Activated T-helper 1 cell treated with anti-CD3 and anti-CD28 coated beads, Interleukin-12 subunit alpha, Interleukin-12 subunit beta, Interleukin-2, Interleukin-4 antibody, amounts not matched to agents 30 ng/mL and 10 ng/mL and 1 ng/mL, durations not matched to agents 14 hours and 24 hours and 36 hours (primary cell): ENCODE measurements around the gene ITGB3BP. TPM values are rescaled to one million over a fixed set of nuclear protein-coding genes. Genes with fewer than 3 reads are reported as not detected.
"Not testable (repeated sequence)": the region's sequence is repeated elsewhere in the genome, so short reads cannot be mapped to it uniquely, and the experiment has no call there.

Source experiments
- DNase-seq: peaks from one replicate; pipeline ENCODE4 v3.0.0; 2021; ENCODE audit warnings: low spot score
- H3K27ac Mint-ChIP-seq: one replicate; pipeline ENCODE4 v1.8.0; 2021; ENCODE audit warnings: mild to moderate bottlenecking, mixed read lengths
- H3K27me3 Mint-ChIP-seq: one replicate; pipeline ENCODE4 v1.8.0; 2022; ENCODE audit warnings: mild to moderate bottlenecking, moderate library complexity, mixed read lengths; ENCODE audit not compliant: insufficient read depth
- H3K36me3 Mint-ChIP-seq: one replicate; pipeline ENCODE4 v1.8.0; 2021; ENCODE audit warnings: low read depth, mixed read lengths
- H3K4me1 Mint-ChIP-seq: one replicate; pipeline ENCODE4 v1.8.0; 2021; ENCODE audit warnings: low read depth, mixed read lengths
- H3K4me3 Mint-ChIP-seq: one replicate; pipeline ENCODE4 v1.8.0; 2021; ENCODE audit warnings: mild to moderate bottlenecking, moderate library complexity, mixed read lengths
- H3K9me3 Mint-ChIP-seq: one replicate; pipeline ENCODE4 v1.8.0; 2021; ENCODE audit warnings: mixed read lengths
- intact Hi-C: fragments of 100-400 bp; cut with micrococcal nuclease; formaldehyde crosslinking; loops from one replicate; pipeline ENCODE4 v1.15.1; 2024
- total RNA-seq: library from RNA; stranded (reverse); gene quantifications from 2 replicates; pipeline ENCODE4 v1.2.3, GENCODE V29; 2022

Gene ITGB3BP
- total RNA-seq, 1 donor from 2014 or later: 44.1 TPM

DNA sequence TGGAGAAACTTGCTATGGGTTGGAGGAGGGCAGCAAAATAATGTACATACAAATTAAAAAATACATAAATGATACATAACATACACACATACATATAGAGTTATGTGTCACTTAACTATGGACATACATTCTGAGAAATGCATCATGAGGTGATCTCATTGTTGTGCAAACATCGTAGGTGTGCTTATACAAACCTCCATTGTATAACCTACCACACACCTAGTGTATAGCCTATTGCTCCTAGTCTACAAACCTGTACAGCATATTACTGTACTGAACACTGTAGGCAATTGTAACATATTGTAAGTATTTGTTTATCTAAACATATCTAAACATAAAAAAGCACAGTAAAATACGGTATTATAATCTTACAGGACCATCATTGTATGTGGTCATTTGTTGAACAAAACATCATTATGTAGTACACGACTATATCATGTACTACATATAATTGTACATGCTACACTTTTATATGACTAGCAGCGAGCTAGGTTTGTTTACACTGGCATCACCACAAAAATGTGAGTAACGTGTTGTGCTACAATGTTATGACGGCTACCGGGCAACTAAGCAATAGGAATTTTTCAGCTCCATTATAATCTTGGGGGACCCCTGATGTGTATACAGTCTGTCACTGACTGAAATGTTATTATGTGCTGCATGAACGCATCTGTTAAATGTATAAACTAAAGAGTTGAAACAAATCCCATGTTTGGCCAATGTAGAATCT is 35.5 kb downstream of the ITGB3BP start:
- Mint-ChIP-seq H3K36me3 (peaks cover 10% of the 10 kb centered on the region), H3K4me3 (no peak overlapping the region), H3K27ac (no peak overlapping the region), H3K9me3 (no peaks in the 10 kb centered on the region), H3K27me3 (no peaks in the 10 kb centered on the region), H3K4me1 (no peaks in the 10 kb centered on the region)
- intact Hi-C loops: no loop called here
- no peak for DNase-seq

DNA sequence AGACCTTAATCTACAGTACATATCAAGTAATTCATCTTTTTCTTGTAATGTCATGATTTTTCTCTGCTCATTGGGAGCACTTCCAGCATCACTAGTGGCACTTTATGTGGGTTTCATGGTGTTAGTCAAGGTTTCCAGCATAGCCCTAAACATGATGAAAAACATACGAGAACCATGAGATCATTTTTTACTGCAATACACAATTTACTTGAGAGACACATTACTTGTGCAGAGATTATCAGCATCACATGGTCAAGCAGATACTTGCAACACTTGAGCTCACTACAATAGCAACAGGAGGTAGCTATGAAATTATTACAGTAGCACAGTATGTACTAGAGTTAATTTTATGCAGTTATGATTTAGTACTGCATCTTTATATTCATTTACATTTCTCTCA is 36.4 kb downstream of the ITGB3BP start:
- Mint-ChIP-seq H3K27ac (no peak overlapping the region), H3K4me3 (no peak overlapping the region), H3K36me3 (peaks cover 8% of the 10 kb centered on the region), H3K9me3 (no peaks in the 10 kb centered on the region), H3K27me3 (no peaks in the 10 kb centered on the region), H3K4me1 (no peaks in the 10 kb centered on the region)
- no peak for DNase-seq
- intact Hi-C loops: no loop called here

DNA sequence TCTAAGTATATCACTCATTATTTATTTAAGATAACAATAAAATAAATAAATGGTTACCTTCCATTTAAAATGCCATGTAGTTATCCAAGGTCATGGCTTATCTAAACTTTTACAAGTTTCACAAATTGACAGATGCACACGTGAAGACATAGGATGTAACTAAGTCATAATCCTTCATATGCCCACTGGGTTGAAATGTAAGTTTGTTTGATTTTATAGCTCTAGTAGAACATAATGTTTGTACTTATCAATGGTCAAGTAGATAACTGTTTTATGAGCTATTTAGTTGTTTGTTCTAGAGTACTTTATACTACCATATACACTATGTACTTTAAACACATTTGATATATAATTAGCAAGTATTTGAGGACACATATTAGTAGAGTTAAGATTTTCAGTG is 43.0 kb downstream of the ITGB3BP start:
- Mint-ChIP-seq H3K27me3 (no peaks in the 10 kb centered on the region), H3K27ac (no peak overlapping the region), H3K4me3 (no peak overlapping the region), H3K36me3 (peaks cover 7% of the 10 kb centered on the region), H3K4me1 (no peaks in the 10 kb centered on the region), H3K9me3 (no peaks in the 10 kb centered on the region)
- intact Hi-C loops: no loop called here
- no peak for DNase-seq

DNA sequence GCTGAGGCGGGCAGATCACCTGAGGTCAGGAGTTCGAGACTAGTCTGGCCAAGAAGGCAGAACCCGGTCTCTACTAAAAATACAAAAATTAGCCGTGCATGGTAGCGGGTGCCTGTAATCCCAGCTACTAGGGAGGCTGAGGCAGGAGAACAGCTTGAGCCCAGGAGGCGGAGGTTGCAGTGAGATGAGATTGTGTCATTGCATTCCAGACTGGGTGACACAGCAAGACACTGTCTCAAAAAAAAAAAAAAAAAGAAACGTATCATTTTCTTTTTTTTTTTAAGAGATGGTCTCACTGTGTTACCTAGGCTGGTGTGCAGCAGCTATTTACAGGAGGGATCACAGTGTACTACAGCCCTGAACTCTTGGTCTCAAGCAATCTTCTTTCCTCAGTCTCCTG is 47.3 kb downstream of the ITGB3BP start:
- H3K27ac Mint-ChIP-seq: no peak overlapping the region
- H3K4me3 Mint-ChIP-seq: no peak overlapping the region
- no peaks in the 10 kb centered on the region for H3K27me3 Mint-ChIP-seq
- intact Hi-C loops: no loop called here
- H3K4me1 Mint-ChIP-seq: no peaks in the 10 kb centered on the region
- no peak for DNase-seq
- peaks cover 2% of the 10 kb centered on the region for H3K9me3 Mint-ChIP-seq
- H3K36me3 Mint-ChIP-seq: peaks cover 10% of the 10 kb centered on the region

DNA sequence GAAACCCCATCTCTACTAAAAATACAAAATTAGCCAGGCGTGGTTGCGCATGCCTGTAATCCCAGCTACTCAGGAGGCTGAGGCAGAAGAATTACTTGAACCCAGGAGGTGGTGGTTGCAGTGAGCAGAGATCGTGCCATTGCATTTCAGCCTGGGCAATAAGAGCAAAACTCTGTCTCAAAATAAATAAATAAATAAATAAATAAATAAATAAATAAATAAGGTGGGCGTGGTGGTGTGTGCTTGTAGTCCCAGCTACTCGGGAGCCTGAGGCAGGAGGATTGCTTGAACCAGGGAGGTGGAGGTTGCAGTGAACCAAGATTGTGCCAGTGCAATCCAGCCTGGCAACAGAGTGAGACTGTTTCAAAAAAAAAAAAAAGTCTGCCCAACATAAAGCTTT is 54.3 kb downstream of the ITGB3BP start:
- DNase-seq, H3K27ac Mint-ChIP-seq, intact Hi-C loops, H3K4me1 Mint-ChIP-seq, H3K9me3 Mint-ChIP-seq, H3K4me3 Mint-ChIP-seq, H3K27me3 Mint-ChIP-seq, H3K36me3 Mint-ChIP-seq: not testable (repeated sequence)

DNA sequence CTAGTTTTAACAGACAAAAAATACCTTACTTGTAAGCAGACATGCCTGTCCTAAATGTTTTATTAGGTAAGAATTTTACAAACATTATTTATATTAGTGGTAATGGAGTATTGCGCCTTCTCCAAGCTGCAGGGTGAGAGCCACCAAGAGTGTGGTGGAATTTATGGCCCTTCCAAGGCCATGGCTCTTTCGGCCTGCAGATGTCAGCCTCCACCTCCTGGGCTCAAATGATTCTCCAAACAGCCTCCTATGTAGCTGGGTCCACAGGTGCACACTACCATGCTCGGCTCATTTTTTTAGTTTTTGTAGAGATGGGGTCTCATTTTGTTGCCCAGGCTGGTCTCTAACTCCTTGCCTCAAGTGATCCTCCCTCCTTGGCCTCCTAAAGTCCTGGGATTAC is 56.3 kb downstream of the ITGB3BP start:
- H3K36me3 Mint-ChIP-seq: peaks cover 12% of the 10 kb centered on the region
- H3K9me3 Mint-ChIP-seq: peaks cover 21% of the 10 kb centered on the region
- H3K27ac Mint-ChIP-seq: no peak overlapping the region
- no peak overlapping the region for H3K4me3 Mint-ChIP-seq
- peaks cover 6% of the 10 kb centered on the region for H3K4me1 Mint-ChIP-seq
- intact Hi-C loops: no loop called here
- DNase-seq: no peak
- H3K27me3 Mint-ChIP-seq: no peaks in the 10 kb centered on the region

DNA sequence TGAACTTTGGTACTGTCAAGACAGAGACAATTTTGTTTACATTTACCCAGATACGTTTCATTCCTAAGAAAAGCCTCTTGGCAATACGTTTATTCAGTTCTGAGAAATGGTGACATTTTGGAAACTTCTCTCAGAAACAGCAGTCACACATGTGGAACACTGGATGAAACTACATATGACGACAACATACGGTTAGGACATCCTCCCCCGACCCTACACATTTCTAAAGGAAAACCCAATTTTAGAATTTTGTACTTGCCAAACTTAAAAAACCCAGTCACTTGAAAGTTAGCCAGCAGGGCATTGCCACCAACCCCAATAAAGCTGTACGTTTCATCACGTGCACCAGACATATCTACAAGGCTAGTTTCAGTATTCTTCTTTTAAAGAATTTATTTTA is 56.8 kb downstream of the ITGB3BP start:
- Mint-ChIP-seq H3K9me3 (peaks cover 27% of the 10 kb centered on the region), H3K27ac (no peak overlapping the region), H3K27me3 (no peaks in the 10 kb centered on the region), H3K4me1 (peaks cover 6% of the 10 kb centered on the region), H3K4me3 (no peak overlapping the region), H3K36me3 (peaks cover 15% of the 10 kb centered on the region)
- intact Hi-C loops: no loop called here
- no peak for DNase-seq

DNA sequence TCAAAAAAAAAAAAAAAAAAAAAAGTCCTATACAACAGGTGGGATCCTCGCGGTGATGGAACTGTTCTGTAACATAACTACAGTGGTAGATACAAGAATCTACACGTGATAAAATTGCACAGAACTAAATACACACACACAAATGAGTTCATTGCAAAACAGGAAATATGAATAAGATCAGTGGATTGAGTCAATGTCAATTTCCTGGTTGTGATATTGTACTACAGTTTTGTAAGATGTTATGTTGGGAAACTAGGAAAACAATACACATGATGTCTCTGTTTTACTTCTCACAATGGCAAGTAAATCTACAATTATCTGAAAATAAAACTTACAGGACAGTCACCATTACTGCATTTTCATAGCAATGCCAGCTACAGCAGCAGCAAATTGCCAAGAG is 59.8 kb downstream of the ITGB3BP start:
- Mint-ChIP-seq H3K27me3 (no peaks in the 10 kb centered on the region), H3K27ac (no peak overlapping the region), H3K36me3 (peaks cover 16% of the 10 kb centered on the region), H3K4me1 (peaks cover 6% of the 10 kb centered on the region), H3K9me3 (peaks cover 19% of the 10 kb centered on the region), H3K4me3 (no peak overlapping the region)
- intact Hi-C loops: no loop called here
- no peak for DNase-seq

DNA sequence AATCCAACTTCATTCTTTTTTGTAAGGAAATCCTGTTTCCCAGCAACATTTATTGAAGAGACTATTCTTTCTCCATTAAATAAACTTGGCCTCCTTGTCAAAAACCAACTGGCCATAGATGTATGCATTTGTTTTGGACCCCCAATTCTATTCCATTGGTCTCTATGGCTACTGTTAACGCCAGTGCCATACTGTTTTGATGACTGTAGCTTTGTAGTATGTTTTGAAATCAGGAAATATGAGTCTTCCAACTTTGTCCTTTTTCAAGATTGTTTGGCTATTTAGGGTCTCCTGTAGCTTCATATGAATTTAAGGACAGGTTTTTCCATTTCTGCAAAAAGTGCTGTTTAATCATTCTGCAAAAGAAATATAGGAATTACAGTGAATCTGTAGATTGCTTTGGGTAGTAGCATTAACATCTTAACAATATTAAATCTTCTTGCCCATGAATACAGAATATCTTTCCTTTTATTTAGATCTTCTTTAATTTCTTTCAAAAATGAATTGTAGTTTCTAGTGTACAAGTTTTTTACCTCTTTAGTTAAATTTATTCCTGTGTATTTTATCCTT is 61.3 kb downstream of the ITGB3BP start:
- Mint-ChIP-seq H3K27ac (no peak overlapping the region), H3K4me3 (no peak overlapping the region), H3K9me3 (peaks cover 19% of the 10 kb centered on the region), H3K36me3 (peaks cover 18% of the 10 kb centered on the region), H3K4me1 (peaks cover 6% of the 10 kb centered on the region), H3K27me3 (no peaks in the 10 kb centered on the region)
- intact Hi-C loops: no loop called here
- no peak for DNase-seq

DNA sequence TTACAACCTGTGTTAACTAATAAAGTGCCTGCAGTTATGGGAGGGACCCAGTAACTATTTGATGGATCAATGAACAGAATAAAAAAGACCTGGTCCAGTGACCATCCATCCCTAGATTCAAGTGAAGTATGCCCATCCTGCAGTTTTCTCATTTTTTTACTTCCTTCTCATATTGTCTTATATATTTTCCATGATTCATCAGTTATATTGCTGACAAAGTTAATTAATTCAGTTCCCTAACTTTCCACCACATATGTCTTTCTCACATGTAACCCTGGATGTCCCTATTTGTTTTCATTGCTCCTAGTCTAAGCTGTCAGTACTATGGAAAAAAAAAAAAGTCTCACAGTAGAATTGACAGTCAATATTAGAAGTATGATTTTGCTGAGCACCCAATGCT is 64.3 kb downstream of the ITGB3BP start:
- Mint-ChIP-seq H3K4me3 (no peak overlapping the region), H3K4me1 (peaks cover 6% of the 10 kb centered on the region), H3K9me3 (peaks cover 19% of the 10 kb centered on the region), H3K36me3 (peaks cover 20% of the 10 kb centered on the region), H3K27ac (no peak overlapping the region), H3K27me3 (no peaks in the 10 kb centered on the region)
- intact Hi-C loops: no loop called here
- DNase-seq: no peak

DNA sequence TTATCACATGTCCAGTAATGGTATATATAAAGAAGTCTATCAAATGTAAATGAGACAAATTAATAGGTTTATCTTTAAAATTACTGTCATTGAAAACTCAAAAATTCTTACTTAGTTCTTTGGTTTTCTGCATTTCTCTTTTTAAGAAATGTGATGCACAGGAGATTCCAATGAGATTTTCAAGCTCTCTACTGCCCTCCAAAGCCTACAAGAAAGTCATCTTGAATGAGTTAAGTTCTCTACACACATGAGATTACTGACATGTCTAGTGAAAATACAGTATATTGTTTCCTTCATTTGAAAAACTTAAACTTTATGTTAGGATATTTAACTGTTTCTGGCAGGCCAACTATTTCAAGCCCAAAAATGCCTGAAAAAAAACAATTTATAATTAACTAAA is 68.8 kb downstream of the ITGB3BP start:
- intact Hi-C loops: no loop called here
- Mint-ChIP-seq H3K4me1 (no peaks in the 10 kb centered on the region), H3K36me3 (peaks cover 5% of the 10 kb centered on the region), H3K9me3 (no peaks in the 10 kb centered on the region), H3K4me3 (no peak overlapping the region), H3K27ac (no peak overlapping the region), H3K27me3 (no peaks in the 10 kb centered on the region)
- no peak for DNase-seq

DNA sequence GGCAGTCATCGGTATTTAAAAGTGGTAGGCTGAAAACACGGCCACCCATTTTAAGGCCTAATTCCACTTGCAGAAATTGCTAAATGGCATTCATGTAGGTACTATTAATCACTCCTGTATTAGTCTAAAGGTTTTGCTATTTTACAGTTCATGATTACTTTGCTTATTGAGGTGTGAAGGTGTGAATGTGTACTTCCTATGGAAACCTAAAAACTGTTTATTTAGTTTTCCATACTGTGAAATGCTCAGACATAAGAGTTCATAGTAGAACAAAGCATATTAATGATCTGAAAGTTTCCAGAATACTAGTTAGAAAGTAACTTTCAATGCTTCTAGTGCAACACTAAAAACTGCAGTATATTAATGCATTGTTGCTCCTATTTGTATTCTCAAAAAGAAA is 69.8 kb downstream of the ITGB3BP start:
- no peaks in the 10 kb centered on the region for H3K4me1 Mint-ChIP-seq
- intact Hi-C loops: no loop called here
- DNase-seq: no peak
- no peak overlapping the region for H3K27ac Mint-ChIP-seq
- H3K4me3 Mint-ChIP-seq: no peak overlapping the region
- H3K27me3 Mint-ChIP-seq: no peaks in the 10 kb centered on the region
- H3K36me3 Mint-ChIP-seq: peaks cover 6% of the 10 kb centered on the region
- no peaks in the 10 kb centered on the region for H3K9me3 Mint-ChIP-seq

DNA sequence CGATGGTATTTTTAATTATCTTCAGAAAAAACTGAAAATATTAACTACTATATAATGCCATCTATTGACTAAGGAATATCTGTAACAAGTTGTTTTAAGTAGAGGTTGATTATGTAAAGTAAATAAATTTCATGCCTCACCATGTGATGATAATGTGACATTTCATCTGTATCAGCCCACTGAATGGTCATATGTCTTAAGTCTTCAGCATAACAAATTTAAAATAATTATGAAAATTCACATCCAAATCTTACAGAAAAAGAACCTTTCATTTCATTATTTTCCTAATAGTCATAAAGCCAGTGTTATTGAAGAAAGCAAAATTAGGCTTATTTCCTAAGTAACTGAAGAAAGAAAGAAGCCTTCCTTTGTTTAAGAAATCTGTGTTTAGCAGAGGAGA is 72.6 kb downstream of the ITGB3BP start:
- Mint-ChIP-seq H3K27ac (no peak overlapping the region), H3K36me3 (peaks cover 4% of the 10 kb centered on the region), H3K27me3 (no peaks in the 10 kb centered on the region), H3K4me1 (no peaks in the 10 kb centered on the region), H3K4me3 (no peak overlapping the region), H3K9me3 (no peaks in the 10 kb centered on the region)
- no peak for DNase-seq
- intact Hi-C loops: no loop called here
